GM12892 (cell line): Measurements from ENCODE around the gene AK9.

Experiments used
- POLR2A ChIP-seq: IDR thresholded peaks from 2 replicates; pipeline ENCODE4 v1.6.1; 2011; ENCODE audit warnings: low read depth, low read length, control low read depth
- POLR2AphosphoS5 ChIP-seq: IDR thresholded peaks from 2 replicates; pipeline ENCODE4 v1.6.1; 2011; ENCODE audit warnings: low read depth, low read length, control low read depth
- TAF1 ChIP-seq: IDR thresholded peaks from 2 replicates; pipeline ENCODE4 v1.6.1; 2011; ENCODE audit warnings: low read depth, mild to moderate bottlenecking, control low read depth, low read length, borderline replicate concordance

DNA sequence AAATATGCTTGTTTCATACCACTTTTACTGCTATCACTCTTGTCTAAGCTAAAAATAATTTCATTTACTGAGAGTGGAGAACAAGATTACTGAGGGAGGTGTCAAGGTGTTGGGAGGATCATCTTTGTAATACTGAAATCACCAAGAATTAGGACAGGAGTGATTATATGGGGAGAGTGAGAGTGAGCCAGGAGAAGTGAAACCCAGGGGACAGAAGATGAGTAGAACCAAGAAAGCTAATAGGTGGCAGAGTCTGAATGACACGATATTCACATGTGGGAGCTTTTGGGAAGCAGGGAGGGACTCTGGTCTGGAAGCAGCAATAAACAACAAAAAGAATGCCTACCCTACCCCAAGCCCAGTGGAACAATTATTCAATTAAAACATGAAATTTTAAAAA is 58.6 kb downstream of the AK9 start:
- no peak for TF ChIP-seq POLR2A
- TF ChIP-seq POLR2AphosphoS5, result no peak
- no peak for TF ChIP-seq TAF1
